SU-DHL-6 (cell line): ENCODE measurements around the gene DTX1.

ENCODE experiments used
- H2AFZ ChIP-seq: fragments of 200-600 bp; sonication (generic); 2 replicates; pipeline ENCODE4 v1.6.1; 2014; ENCODE audit warnings: low read depth, mild to moderate bottlenecking, moderate library complexity, mixed read lengths, antibody characterized with exemption, low read length; ENCODE audit not compliant: severe bottlenecking
- H3F3A ChIP-seq: fragments of 200-600 bp; shearing (Covaris generic); 2 replicates; pipeline ENCODE4 v1.6.0; 2016; ENCODE audit warnings: antibody characterized with exemption, mild to moderate bottlenecking; ENCODE audit not compliant: insufficient read depth
- H3K27ac ChIP-seq: fragments of 200-600 bp; sonication (generic); 2 replicates; pipeline ENCODE4 v1.5.1; 2016; ENCODE audit warnings: low read depth, mild to moderate bottlenecking, low read length, moderate library complexity, mixed read lengths
- H3K27me3 ChIP-seq: fragments of 200-600 bp; sonication (generic), shearing (Covaris generic); 2 replicates; pipeline ENCODE4 v1.6.0; 2014; ENCODE audit warnings: mild to moderate bottlenecking, low read length
- H3K36me3 ChIP-seq: fragments of 200-600 bp; sonication (generic); 2 replicates; pipeline ENCODE4 v1.6.1; 2014; ENCODE audit warnings: mild to moderate bottlenecking, low read length, mixed read lengths
- H3K4me2 ChIP-seq: fragments of 300-600, 200-600 bp; shearing (Covaris generic), sonication (generic); 2 replicates; pipeline ENCODE4 v1.6.0; 2014; ENCODE audit warnings: low read length, low read depth, mild to moderate bottlenecking; ENCODE audit not compliant: poor library complexity, severe bottlenecking
- H3K4me3 ChIP-seq: fragments of 200-600 bp; sonication (generic); 2 replicates; pipeline ENCODE4 v1.5.1; 2014; ENCODE audit warnings: antibody characterized with exemption, low read length, mild to moderate bottlenecking, mixed read lengths; ENCODE audit not compliant: insufficient read depth, poor library complexity, severe bottlenecking
- H3K79me2 ChIP-seq: fragments of 200-600 bp; sonication (generic); 2 replicates; pipeline ENCODE4 v1.6.1; 2014; ENCODE audit warnings: mild to moderate bottlenecking, low read length, moderate library complexity; ENCODE audit not compliant: insufficient read depth
- H3K9ac ChIP-seq: fragments of 200-600 bp; sonication (generic); 2 replicates; pipeline ENCODE4 v1.7.0; 2014; ENCODE audit warnings: mild to moderate bottlenecking, low read length
- H3K9me2 ChIP-seq: fragments of 200-600 bp; sonication (generic); replicated peaks from 2 replicates; pipeline ENCODE4 v1.6.1; 2014; ENCODE audit warnings: low read length; ENCODE audit not compliant: insufficient read depth
- H3K9me3 ChIP-seq: fragments of 200-600 bp; sonication (generic); 2 replicates; pipeline ENCODE4 v1.6.1; 2014; ENCODE audit warnings: low read length, mixed read lengths; ENCODE audit not compliant: insufficient read depth
- H4K20me1 ChIP-seq: fragments of 200-600 bp; sonication (generic); 2 replicates; pipeline ENCODE4 v1.6.1; 2014; ENCODE audit warnings: low read depth, mild to moderate bottlenecking, antibody characterized with exemption, low read length, moderate library complexity, mixed read lengths
- CTCF ChIP-seq: fragments of 200-600 bp; sonication (generic); IDR thresholded peaks from one replicate; pipeline ENCODE4 v1.5.1; 2017; ENCODE audit warnings: antibody characterized with exemption, mild to moderate bottlenecking, low read length, moderate library complexity; ENCODE audit not compliant: insufficient read depth, poor library complexity, severe bottlenecking
- EZH2phosphoT487 ChIP-seq: fragments of 200-600 bp; sonication (generic), shearing (Covaris generic); conservative IDR thresholded peaks from 2 replicates; pipeline ENCODE4 v1.6.1; 2018; ENCODE audit warnings: mild to moderate bottlenecking, antibody characterized with exemption, low read length, moderate library complexity, mixed read lengths

DTX1 gene

GRCh38 chr12:113108308-113108707 is 51.8 kb downstream of the DTX1 start:
- no peaks in the 10 kb centered on the region for H3K27me3 ChIP-seq
- H3K36me3 ChIP-seq: no peaks in the 10 kb centered on the region
- no peaks in the 10 kb centered on the region for H3K9me3 ChIP-seq
- no peak overlapping the region for H3K9ac ChIP-seq
- H3K4me3 ChIP-seq: no peak overlapping the region
- TF ChIP-seq EZH2phosphoT487: no peak
- no peak for TF ChIP-seq CTCF
- no peaks in the 10 kb centered on the region for H3K9me2 ChIP-seq
- no peak overlapping the region for H3K4me2 ChIP-seq
- H4K20me1 ChIP-seq: no peaks in the 10 kb centered on the region
- H3K27ac ChIP-seq: no peak overlapping the region
- peaks cover 29% of the 10 kb centered on the region for H3F3A ChIP-seq
- no peak overlapping the region for H2AFZ ChIP-seq
- H3K79me2 ChIP-seq: peaks cover 4% of the 10 kb centered on the region; the same call in 1 of the 2 replicates

GRCh38 chr12:113109360-113109759 is 52.8 kb downstream of the DTX1 start:
- H3K79me2 ChIP-seq: peaks cover 4% of the 10 kb centered on the region; the same call in 1 of the 2 replicates
- TF ChIP-seq CTCF (no peak), EZH2phosphoT487 (no peak)
- no peak overlapping the region for H3K4me3 ChIP-seq
- H3F3A ChIP-seq: peaks cover 25% of the 10 kb centered on the region
- no peaks in the 10 kb centered on the region for H3K9me3 ChIP-seq
- peak overlapping the region; percentile 24 for H3K27ac ChIP-seq
- H3K27me3 ChIP-seq: no peaks in the 10 kb centered on the region
- H2AFZ ChIP-seq: no peak overlapping the region
- H3K9ac ChIP-seq: no peak overlapping the region
- H3K36me3 ChIP-seq: no peaks in the 10 kb centered on the region
- H3K9me2 ChIP-seq: no peaks in the 10 kb centered on the region
- H4K20me1 ChIP-seq: no peaks in the 10 kb centered on the region
- no peak overlapping the region for H3K4me2 ChIP-seq

- no peaks in the 10 kb centered on the region for H3K36me3 ChIP-seq
- no peak overlapping the region for H2AFZ ChIP-seq
- peaks cover 25% of the 10 kb centered on the region for H3F3A ChIP-seq
- no peak overlapping the region for H3K9ac ChIP-seq
- no peaks in the 10 kb centered on the region for H3K79me2 ChIP-seq
- H3K27me3 ChIP-seq: no peaks in the 10 kb centered on the region
- TF ChIP-seq EZH2phosphoT487 (no peak), CTCF (no peak)
- no peaks in the 10 kb centered on the region for H3K9me2 ChIP-seq
- no peaks in the 10 kb centered on the region for H4K20me1 ChIP-seq
- H3K27ac ChIP-seq: peak overlapping the region; percentile 24
- H3K9me3 ChIP-seq: no peaks in the 10 kb centered on the region
- no peak overlapping the region for H3K4me3 ChIP-seq
- H3K4me2 ChIP-seq: no peak overlapping the region
Observed at GRCh38 chr12:113109872-113110599, 53.5 kb downstream of the DTX1 start.
